Measurements from ENCODE around the gene GPRC5A.

The GPRC5A gene

DNA sequence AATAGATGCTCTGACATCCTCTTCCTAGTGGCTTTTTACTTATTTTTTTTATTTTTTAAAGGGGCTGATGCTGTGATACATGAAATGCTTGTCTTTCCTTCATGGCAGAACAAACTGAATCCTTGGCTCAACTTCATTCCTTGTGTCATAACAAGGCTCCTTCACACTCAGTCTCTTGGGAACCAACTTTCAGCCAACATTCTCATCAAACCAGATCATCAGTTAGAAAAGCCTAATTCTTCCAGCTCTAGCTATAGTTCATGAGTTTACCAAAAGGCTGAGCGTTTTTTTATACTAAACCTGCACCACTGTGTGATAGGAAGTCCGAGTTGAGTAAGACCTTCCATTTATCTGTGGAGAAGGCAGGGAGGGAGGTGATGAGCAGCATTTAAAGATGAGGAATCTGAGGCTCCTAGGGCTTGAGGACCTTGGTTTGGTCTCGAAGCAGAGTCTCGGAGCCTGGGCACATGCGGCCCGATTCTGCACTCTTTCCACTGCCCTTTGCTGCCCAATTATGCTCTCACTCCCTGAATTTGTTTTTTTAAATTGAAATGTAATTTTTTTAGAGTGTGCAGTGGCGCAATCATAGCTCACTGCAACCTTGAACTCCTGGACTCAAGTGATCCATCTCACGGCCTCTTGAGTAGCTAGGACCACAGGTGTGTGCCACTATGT is 52.4 kb downstream of the GPRC5A start:
- DNase-seq = no peak

DNA sequence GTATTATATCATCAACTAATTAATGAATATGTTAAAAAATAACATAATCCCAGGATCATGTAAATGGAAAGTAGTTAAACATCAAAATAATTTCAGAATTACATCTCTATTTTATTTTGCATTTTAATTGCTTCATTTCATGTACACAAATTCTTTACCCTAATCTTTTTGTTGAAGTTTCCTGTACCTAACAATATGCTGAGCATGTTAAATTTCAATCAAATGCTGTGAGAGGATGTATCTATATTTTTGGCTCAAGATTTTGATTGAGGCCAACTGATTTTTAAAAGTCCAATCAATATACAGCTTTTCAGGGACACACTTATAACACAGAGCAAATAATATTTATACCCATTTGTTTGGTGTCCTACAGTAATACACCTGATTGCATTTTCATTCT is 54.2 kb downstream of the GPRC5A start:
- DNase-seq = no peak

DNA sequence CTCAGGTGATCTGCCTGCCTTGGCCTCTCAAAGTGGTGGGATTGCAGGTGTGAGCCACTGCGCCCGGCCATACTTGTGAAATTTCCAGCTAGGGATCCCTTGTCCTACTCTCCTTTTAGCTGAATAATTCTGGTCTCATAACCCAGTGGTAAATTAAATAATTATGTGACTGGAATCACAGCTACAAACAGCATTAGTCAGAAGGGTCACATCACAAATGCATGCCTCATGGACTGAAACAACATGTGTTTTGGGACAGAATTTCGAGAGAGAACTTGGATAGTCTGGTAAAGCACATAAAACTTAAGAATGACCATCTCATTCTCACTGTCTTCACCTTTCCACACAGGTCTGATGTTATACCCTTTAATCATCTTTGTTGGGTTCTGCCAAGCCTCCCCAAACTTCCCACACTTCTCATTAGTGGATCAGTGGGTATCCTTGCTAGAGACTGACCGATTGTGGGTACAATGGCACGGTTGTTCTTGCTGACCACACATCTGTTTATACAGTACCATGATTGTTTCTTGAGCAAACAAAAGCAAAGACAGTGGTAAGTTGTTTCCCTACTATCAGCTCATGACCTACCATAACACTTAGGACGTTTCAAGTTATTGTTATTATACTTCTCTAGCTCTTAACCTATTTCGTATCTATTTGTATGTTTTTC is 55.5 kb downstream of the GPRC5A start:
- DNase-seq = no peak

DNA sequence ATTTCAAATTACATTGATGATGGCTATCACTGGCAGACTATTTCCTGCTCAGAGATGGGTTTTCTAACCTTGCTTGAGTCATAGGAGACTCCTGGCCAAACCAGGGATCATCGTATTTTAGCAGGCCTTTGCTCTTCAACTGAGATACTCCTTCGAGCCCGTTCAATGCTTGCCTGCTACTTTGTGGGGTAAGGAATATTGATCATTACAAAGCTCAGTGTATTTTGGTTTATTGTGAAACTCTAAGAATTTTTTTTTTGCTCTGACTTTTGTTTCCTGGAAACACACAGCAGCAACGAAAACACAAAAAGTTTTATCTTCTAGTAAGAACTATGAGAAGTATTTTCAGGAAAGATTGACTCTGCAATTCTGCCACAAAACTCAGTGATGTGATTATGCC is 56.5 kb downstream of the GPRC5A start:
- no peak for DNase-seq

DNA sequence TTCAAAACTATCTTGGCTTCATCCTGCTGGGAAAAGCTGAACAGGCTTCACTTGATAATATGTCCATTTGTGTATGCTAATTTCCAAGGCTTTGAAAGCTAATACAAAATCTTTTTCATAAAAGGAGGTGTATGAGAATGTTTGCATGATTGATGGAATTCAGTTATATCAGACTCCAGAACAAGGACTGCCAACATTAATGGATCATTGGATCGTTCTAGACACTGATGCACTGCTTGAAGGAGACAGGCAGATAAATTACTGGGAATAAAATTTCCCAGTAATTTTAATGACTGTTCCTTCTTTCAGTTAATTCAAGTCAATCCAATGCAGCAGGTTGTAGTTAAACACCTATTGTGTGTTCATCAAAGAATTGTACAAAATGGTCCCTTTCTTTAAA is 60.1 kb downstream of the GPRC5A start:
- DNase-seq = no peak

DNA sequence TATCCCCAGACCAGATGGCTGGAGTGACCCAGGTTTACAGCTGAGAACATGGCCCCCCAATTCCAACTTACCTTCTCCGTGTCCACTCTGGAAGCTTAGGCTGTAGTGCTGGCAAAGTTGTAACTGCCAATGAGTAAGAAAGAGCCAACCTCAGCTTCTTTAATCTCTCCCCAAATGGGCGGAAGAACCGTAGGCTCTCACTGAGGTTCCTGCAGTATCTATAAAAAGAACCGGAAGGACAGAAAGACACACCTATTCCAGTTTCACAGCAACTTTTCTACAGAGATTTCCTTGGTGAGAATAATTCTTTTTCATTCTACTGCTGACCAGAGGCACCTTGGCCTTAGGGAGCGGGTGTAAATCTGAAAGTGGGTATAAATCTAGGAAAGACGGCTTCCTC is 60.7 kb downstream of the GPRC5A start, which contains the start of gene GPRC5D:
Gene GPRC5D, minus strand, starts transcription at position 135 of the 400 bp plus-strand sequence. CDS start 1,786 bp downstream, outside the sequence.
- DNase-seq = no peak

- DNase-seq = no peak
Observed at GRCh38 chr12:12954356-12954755, 63.0 kb downstream of the GPRC5A start.

GRCh38 chr12:12954878-12955625 is 63.7 kb downstream of the GPRC5A start:
- DNase-seq = no peak

GRCh38 chr12:12958886-12959285 is 67.5 kb downstream of the GPRC5A start:
- DNase-seq = no peak

DNA sequence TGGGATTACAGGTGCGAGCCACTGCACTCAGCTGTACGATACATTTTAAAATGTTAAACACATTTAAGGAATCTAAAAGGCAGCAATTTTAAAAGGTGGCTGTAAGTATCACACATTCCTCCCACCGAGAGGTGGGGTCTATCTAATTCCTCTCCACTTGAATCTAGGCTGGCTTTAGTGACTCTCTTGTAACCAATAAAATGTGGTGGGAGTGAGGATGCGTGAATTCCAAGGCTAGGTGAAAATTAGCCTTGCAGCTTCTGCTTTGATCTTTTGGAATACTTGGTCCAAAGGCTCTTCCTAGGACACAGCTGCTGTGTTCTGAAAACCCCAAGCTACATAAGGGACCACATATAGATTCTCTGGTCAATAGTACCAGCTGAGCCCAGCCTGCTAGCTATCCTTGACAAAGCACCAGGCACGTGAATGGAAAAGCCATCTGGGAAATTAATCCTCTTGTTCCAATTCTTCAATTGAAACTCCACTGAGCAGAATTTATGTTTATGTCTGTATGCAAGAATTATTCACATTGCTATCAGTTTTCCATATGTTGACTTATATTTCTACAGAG is 69.4 kb downstream of the GPRC5A start:
- no peak for DNase-seq

GRCh38 chr12:12964255-12964654 is 72.9 kb downstream of the GPRC5A start:
- no peak for DNase-seq

GRCh38 chr12:12965836-12966235 is 74.5 kb downstream of the GPRC5A start:
- DNase-seq = no peak

Data from activated CD4-positive, alpha-beta T cell treated with anti-CD3 and anti-CD28 coated beads, Interleukin-2, amount 50 U/mL, for 4 hours (primary cell).